BLaER1 treated with 17β-estradiol and CSF1 and Interleukin-3, amounts not matched to agents 10 nM and 100 nM (cell line): ENCODE data around the gene GJA9.

ENCODE experiments used
- H3K27ac ChIP-seq, 11 experiments: shearing (Covaris generic); formaldehyde crosslinking; 2 replicates each; pipeline ENCODE4 v1.8.1; 2022
- H3K27me3 ChIP-seq, 11 experiments: shearing (Covaris generic); formaldehyde crosslinking; 2 replicates each; pipeline ENCODE4 v1.8.1; 2022
- H3K36me3 ChIP-seq, 11 experiments: shearing (Covaris generic); formaldehyde crosslinking; 2 replicates each; pipeline ENCODE4 v1.8.1; 2022
- H3K4me1 ChIP-seq, 10 experiments: shearing (Covaris generic); formaldehyde crosslinking; 2 replicates each; pipeline ENCODE4 v1.8.1; 2022
- H3K4me2 ChIP-seq, 11 experiments: shearing (Covaris generic); formaldehyde crosslinking; 2 replicates each; pipeline ENCODE4 v1.8.1; 2022
- H3K4me3 ChIP-seq, 10 experiments: shearing (Covaris generic); formaldehyde crosslinking; 2 replicates each; pipeline ENCODE4 v1.8.1; 2022
- H3K9ac ChIP-seq, 11 experiments: shearing (Covaris generic); formaldehyde crosslinking; 2 replicates each; pipeline ENCODE4 v1.8.1; 2022
- H3K9me3 ChIP-seq, 11 experiments: shearing (Covaris generic); formaldehyde crosslinking; replicated peaks in 1 of 11; 2 replicates each; pipeline ENCODE4 v1.8.1; 2022
- H4K20me1 ChIP-seq, 11 experiments: shearing (Covaris generic); formaldehyde crosslinking; 2 replicates each; pipeline ENCODE4 v1.8.1; 2022
- Cebpa-rat ChIP-seq, 11 experiments: shearing (Covaris generic); IDR thresholded peaks; 2 replicates each; pipeline ENCODE4 v1.8.1; 2022

The GJA9 gene

GRCh38 chr1:38889589-38889988 is 8.2 kb upstream of the GJA9 start:
- Histone ChIP-seq H3K27ac (no peak overlapping the region), H3K27me3 (no peaks in the 10 kb centered on the region)

GRCh38 chr1:38888423-38889333 is 7.3 kb upstream of the GJA9 start:
- no peak for TF ChIP-seq Cebpa-rat (IDR thresholded peaks at IDR 0.05)
- Histone ChIP-seq H3K27me3 (no peaks in the 10 kb centered on the region), H3K36me3 (peaks cover 0 to 26% (median 0%) of the 10 kb centered on the region in 11 experiments; a peak in 4 of 22 replicates), H3K4me1 (0 out of 20 replicates have a peak, but pooled peaks cover 0 to 5% (median 0%) of the 10 kb centered on the region in 10 experiments), H3K27ac (no peak overlapping the region), H4K20me1 (peaks cover 0 to 10% (median 0%) of the 10 kb centered on the region in 11 experiments; a peak in 1 of 22 replicates), H3K9ac (no peak overlapping the region), H3K4me3 (no peak overlapping the region), H3K4me2 (no peak overlapping the region), H3K9me3 (no peaks in the 10 kb centered on the region)

More at GRCh38 chr1:38889589-38889988, 8.2 kb upstream of the GJA9 start:
- H3K9ac ChIP-seq: no peak overlapping the region
- TF ChIP-seq Cebpa-rat (IDR thresholded peaks at IDR 0.05): no peak
- no peak overlapping the region for H3K4me2 ChIP-seq
- peaks cover 0 to 26% (median 0%) of the 10 kb centered on the region in 11 experiments; a peak in 4 of 22 replicates for H3K36me3 ChIP-seq
- 0 out of 20 replicates have a peak, but pooled peaks cover 0 to 5% (median 0%) of the 10 kb centered on the region in 10 experiments for H3K4me1 ChIP-seq
- peaks cover 0 to 8% (median 0%) of the 10 kb centered on the region in 11 experiments; a peak in 1 of 22 replicates for H4K20me1 ChIP-seq
- no peaks in the 10 kb centered on the region for H3K9me3 ChIP-seq
- no peak overlapping the region for H3K4me3 ChIP-seq

- no peaks in the 10 kb centered on the region for H3K27me3 ChIP-seq
- H3K9me3 ChIP-seq: no peaks in the 10 kb centered on the region
- TF ChIP-seq Cebpa-rat (IDR thresholded peaks at IDR 0.05): no peak
- peaks cover 0 to 8% (median 0%) of the 10 kb centered on the region in 11 experiments; a peak in 4 of 22 replicates for H3K36me3 ChIP-seq
- H3K27ac ChIP-seq: no peak overlapping the region
- no peak overlapping the region for H3K4me3 ChIP-seq
- no peak overlapping the region for H3K9ac ChIP-seq
- no peak overlapping the region for H3K4me2 ChIP-seq
- 0 out of 20 replicates have a peak, but pooled peaks cover 0 to 3% (median 0%) of the 10 kb centered on the region in 10 experiments for H3K4me1 ChIP-seq
- H4K20me1 ChIP-seq: peaks cover 0 to 12% (median 0%) of the 10 kb centered on the region in 11 experiments; a peak in 2 of 22 replicates
Measured at GRCh38 chr1:38885092-38885491, 3.7 kb upstream of the GJA9 start.

GRCh38 chr1:38875811-38876210 is 5.6 kb downstream of the GJA9 start:
- H3K36me3 ChIP-seq: peaks cover 0 to 5% (median 0%) of the 10 kb centered on the region in 11 experiments; a peak in 4 of 22 replicates
- H3K27me3 ChIP-seq: no peaks in the 10 kb centered on the region
- H3K27ac ChIP-seq: no peak overlapping the region
- no peak overlapping the region for H3K4me2 ChIP-seq
- no peak overlapping the region for H3K4me3 ChIP-seq
- TF ChIP-seq Cebpa-rat (IDR thresholded peaks at IDR 0.05): no peak
- H3K9me3 ChIP-seq: no peaks in the 10 kb centered on the region
- H4K20me1 ChIP-seq: peaks cover 0 to 27% (median 12%) of the 10 kb centered on the region in 11 experiments; a peak in 9 of 22 replicates
- no peak overlapping the region for H3K9ac ChIP-seq
- H3K4me1 ChIP-seq: peaks cover 18 to 31% (median 26%) of the 10 kb centered on the region in 10 experiments

- Histone ChIP-seq H3K36me3 (peaks cover 0 to 7% (median 0%) of the 10 kb centered on the region in 11 experiments; a peak in 5 of 22 replicates), H3K9me3 (no peaks in the 10 kb centered on the region), H3K27ac (peak within 1 kb of the TSS; percentile 31 to 75 (median 68); a peak in 21 of 22 replicates), H3K27me3 (no peaks in the 10 kb centered on the region), H3K4me3 (peak within 1 kb of the TSS; percentile 84 to 100 (median 92)), H3K4me2 (peak within 1 kb of the TSS; percentile 81 to 97 (median 92)), H3K9ac (peak within 1 kb of the TSS; percentile 78 to 89 (median 84)), H4K20me1 (peaks cover 0 to 44% (median 12%) of the 10 kb centered on the region in 11 experiments; a peak in 9 of 22 replicates), H3K4me1 (peaks cover 19 to 36% (median 28%) of the 10 kb centered on the region in 10 experiments)
- TF ChIP-seq Cebpa-rat (IDR thresholded peaks at IDR 0.05): no peak
Measured at GRCh38 chr1:38873027-38873969, 8.1 kb downstream of the GJA9 start, which contains the start of gene MYCBP. Gene MYCBP, minus strand, starts transcription at chr1:38873348. Its CDS starts 43 bp downstream, at chr1:38873305.

GRCh38 chr1:38872401-38873026 is 8.9 kb downstream of the GJA9 start:
- no peak for TF ChIP-seq Cebpa-rat (IDR thresholded peaks at IDR 0.05)
- H4K20me1 ChIP-seq: peaks cover 0 to 52% (median 12%) of the 10 kb centered on the region in 11 experiments; a peak in 9 of 22 replicates
- peak overlapping the region; percentile 84 to 100 (median 92) for H3K4me3 ChIP-seq
- H3K9ac ChIP-seq: peak overlapping the region; percentile 78 to 89 (median 84)
- H3K27me3 ChIP-seq: no peaks in the 10 kb centered on the region
- H3K9me3 ChIP-seq: no peaks in the 10 kb centered on the region
- H3K4me1 ChIP-seq: peaks cover 26 to 44% (median 35%) of the 10 kb centered on the region in 10 experiments
- peak overlapping the region; percentile 31 to 75 (median 68); a peak in 20 of 22 replicates for H3K27ac ChIP-seq
- H3K36me3 ChIP-seq: peaks cover 0 to 11% (median 3%) of the 10 kb centered on the region in 11 experiments; a peak in 9 of 22 replicates
- peak overlapping the region; percentile 78 to 97 (median 88) for H3K4me2 ChIP-seq

- Histone ChIP-seq H3K9me3 (no peaks in the 10 kb centered on the region), H3K36me3 (peaks cover 11 to 27% (median 16%) of the 10 kb centered on the region in 11 experiments), H3K4me2 (peak overlapping the region in 9 of 11 experiments; percentile 16 to 97 (median 88); a peak in 11 of 22 replicates), H3K4me3 (no peak overlapping the region), H4K20me1 (peaks cover 0 to 67% (median 12%) of the 10 kb centered on the region in 11 experiments; a peak in 9 of 22 replicates), H3K27me3 (no peaks in the 10 kb centered on the region), H3K4me1 (peaks cover 26 to 51% (median 35%) of the 10 kb centered on the region in 10 experiments), H3K9ac (no peak overlapping the region), H3K27ac (no peak overlapping the region)
- no peak for TF ChIP-seq Cebpa-rat (IDR thresholded peaks at IDR 0.05)
Measured at GRCh38 chr1:38870996-38871395, 10.4 kb downstream of the GJA9 start.

- H3K27ac ChIP-seq: no peak overlapping the region
- peak overlapping the region in 4 of 11 experiments; percentile 31 to 56 (median 49); a peak in 3 of 22 replicates for H3K4me2 ChIP-seq
- TF ChIP-seq Cebpa-rat (IDR thresholded peaks at IDR 0.05): no peak
- H3K9me3 ChIP-seq: no peaks in the 10 kb centered on the region
- H3K27me3 ChIP-seq: no peaks in the 10 kb centered on the region
- peaks cover 13 to 68% (median 22%) of the 10 kb centered on the region in 10 experiments for H3K4me1 ChIP-seq
- peaks cover 0 to 97% (median 10%) of the 10 kb centered on the region in 11 experiments; a peak in 12 of 22 replicates for H4K20me1 ChIP-seq
- H3K36me3 ChIP-seq: peaks cover 36 to 60% (median 51%) of the 10 kb centered on the region in 11 experiments
- no peak overlapping the region for H3K9ac ChIP-seq
- no peak overlapping the region for H3K4me3 ChIP-seq
Measured at GRCh38 chr1:38867208-38867607, 14.2 kb downstream of the GJA9 start.
